NCI-H524 (cell line): ENCODE data around the gene TNIK.
A peak's percentile ranks its signal among the peaks of the same experiment; 100 is the strongest.
"Not testable (repeated sequence)": the region's sequence is repeated elsewhere in the genome, so short reads cannot be mapped to it uniquely, and the experiment has no call there.

ENCODE experiments used
- DNase-seq, 2 experiments: peaks; one replicate each; lab custom pipeline; 2025; lab: John Stamatoyannopoulos, UW

Gene TNIK

DNA sequence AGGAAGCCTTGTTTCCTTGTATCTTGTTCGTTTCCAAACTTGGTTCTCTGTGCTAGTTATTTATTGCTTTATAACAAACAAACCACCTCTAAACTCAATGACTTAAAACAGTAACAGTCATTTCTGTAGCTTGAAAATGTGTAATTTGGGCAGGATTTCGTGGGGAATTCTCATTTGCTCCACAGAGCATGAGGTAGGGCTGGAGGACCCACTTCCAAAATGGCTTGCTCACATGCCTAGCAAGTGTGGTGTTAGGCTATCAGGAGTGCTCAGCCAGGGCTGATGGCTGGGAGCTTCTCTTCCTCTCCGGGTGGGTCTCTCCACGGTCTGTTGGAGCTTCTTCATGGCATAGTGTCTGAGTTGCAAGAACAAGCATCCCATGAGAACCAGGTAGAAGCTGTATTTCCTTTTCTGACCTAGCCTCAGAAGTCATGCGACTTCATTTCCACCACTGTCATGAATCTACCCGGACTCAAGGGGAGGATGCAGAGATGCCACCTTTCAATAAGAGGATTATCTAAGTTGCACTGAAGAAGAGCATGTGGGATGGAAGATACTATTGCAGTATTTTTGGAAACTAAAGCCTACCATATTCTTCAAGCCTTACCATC lies 8.2 kb upstream of the TNIK start:
- no peak for DNase-seq

DNA sequence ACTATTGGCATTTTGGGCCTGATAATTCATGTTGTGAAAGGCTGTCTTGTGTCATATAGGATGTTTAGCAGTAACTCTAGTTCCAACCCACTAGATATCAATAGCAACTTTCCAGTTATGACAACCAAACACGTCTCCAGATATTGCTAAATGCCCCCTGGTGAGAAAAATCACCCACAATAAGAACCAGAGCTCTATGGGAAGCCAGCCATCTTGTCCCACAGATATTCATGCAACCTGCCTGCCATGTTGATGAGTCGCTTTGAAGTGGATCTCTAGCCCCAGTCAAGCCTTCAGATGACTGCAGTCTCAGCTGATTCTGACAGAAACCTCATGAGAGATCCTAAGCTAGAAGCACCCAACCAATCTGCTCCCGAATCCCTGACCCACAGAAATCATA lies 5.6 kb upstream of the TNIK start:
- no peak for DNase-seq

DNA sequence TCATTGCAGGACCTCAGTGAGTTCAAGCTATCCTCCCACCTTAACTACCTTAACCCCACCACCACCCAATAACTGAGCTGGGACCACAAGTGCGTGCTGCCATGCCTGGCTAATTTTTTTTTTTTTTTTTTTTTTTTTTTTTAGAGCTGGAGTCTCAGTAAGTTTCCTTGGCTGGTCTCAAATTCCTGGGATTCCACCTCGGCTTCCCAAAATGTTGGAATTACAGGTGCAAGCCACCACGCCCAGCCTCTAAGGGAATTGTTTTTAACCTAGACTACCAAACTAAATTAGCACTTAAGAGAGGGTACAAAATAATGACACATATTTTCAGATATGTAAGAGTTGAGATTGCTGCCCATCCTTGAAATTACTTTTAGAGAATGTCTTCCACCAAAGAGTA lies 4.3 kb upstream of the TNIK start:
- no peak for DNase-seq

DNA sequence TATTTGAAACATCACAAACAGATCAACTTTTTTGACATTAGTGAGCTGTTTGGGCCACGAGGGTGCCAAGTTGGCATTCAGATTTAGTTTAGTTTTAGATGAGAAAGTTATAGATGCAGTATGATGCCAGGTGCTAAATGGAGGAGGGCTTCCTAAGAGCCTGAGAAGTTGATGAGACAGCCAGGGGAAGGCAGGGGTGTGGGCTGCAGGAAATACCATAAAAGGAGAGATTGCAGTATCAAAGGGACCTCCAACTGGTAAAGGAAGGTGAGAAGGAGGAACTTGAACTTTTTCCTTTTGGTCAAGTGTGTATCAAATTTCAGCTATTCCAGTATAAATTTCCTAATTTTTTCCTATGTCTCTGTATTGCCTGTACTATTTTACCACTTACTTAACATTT lies 2.0 kb upstream of the TNIK start:
- peak; percentile 62 to 71 for DNase-seq

DNA sequence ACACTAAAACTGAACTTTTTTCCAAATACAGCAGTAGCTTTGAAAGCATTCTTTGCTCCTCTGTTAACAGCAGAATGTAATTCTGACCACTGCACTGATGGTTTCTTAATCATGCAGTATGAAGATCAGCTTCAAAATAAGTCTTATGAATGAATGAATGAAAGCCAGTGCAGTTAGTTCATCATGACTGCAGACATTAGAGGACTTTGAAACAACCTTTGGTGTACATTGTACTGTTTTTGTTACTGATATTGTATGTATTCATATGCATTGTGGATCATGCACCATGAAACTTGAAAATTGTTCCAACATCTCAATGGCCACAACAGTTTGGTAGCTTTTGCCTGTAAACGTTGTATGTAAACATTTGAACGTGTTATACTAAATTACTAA lies 1.3 kb upstream of the TNIK start:
- no peak for DNase-seq

DNA sequence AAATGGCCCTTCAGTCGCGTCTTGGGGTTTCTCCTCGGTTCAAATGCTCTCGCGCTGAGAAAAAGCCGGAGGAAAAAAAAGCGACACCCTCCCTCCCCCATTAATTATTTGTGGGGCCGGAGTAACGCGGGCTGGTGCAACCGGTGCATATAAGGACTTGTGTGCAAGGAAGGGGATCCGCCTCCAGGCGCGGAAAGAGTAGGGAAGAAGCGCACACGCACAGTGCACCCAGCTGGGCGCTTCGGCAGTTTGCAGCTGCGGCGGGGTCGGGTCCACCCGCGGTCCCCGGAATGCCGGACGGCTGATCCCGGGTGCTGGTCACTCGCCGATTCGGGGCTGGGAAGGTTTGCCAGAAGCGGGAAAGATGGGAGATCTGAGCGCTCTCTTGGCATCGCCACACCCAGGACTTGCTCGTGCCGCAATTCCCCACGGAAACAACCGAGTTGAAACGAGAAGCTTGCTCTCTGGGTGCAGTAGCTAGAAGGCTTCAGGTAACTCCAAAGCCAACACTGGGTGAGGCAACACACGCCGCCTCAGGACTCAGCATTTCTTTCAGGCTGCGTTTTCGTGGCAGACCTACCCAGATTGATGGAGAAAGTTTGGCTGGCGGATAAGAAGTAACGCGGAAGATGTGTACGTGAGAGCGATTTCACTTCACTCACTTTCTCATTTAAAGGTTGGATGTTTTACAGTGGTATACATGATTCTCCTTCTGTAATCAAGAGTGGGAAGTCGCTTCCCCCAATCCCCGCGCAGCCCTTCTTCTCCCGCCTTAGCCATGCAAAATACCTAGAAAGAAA lies 720 bp upstream of the TNIK start:
- peak; percentile 92 to 95 for DNase-seq

DNA sequence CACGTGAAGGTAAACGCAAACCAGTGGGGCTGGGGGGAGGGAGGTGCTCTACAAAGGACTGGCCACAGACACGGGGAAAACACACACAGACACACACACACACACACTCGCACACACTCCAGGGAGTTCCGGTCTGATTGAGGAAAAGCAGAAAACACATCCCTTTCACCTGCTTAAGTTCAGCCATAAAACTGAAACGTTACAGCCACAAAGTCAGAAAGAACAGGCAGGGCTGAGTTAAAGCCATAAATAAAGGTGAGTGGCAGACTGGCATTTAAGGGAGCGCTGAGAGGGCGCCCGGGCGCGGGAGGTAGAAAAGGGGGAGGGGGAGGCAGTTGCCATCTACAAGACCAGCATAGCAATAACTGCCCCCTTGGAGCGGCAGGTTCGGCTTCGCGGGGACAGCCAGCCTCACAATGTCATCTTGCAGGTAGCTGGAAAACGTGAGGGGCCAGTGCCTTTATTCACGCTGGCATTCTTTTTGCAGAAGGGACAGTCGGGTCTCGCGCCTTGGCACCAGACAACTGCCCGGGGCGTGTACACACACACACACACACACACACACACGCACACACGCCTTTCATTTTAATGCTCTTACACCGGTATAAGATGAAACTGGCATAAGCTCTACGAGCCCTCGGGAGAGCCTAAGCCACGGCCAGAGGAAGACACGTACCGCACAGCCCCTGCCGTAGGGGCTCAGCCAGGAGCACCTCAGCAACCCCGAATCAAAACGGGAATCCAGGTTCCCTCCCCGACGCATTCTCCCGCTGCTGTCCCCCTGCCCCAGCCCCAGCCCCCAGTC lies 866 bp downstream of the TNIK start:
- peak; percentile 82 to 83 for DNase-seq

DNA sequence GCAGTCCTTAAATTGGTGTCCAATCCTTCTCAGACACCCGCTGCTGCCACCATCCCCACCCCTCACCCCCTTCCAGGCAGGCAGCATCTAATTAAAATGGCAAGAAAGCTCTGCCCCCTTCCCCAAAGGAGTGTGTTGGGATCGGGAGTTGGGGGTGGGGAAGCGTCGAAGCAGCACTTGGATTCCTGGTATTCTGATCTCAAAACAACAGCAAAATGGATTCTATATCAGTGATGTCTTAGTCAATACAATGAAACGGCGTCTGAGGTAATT lies 1.4 kb downstream of the TNIK start:
- peak in 1 of 2 experiments; percentile 79 for DNase-seq

DNA sequence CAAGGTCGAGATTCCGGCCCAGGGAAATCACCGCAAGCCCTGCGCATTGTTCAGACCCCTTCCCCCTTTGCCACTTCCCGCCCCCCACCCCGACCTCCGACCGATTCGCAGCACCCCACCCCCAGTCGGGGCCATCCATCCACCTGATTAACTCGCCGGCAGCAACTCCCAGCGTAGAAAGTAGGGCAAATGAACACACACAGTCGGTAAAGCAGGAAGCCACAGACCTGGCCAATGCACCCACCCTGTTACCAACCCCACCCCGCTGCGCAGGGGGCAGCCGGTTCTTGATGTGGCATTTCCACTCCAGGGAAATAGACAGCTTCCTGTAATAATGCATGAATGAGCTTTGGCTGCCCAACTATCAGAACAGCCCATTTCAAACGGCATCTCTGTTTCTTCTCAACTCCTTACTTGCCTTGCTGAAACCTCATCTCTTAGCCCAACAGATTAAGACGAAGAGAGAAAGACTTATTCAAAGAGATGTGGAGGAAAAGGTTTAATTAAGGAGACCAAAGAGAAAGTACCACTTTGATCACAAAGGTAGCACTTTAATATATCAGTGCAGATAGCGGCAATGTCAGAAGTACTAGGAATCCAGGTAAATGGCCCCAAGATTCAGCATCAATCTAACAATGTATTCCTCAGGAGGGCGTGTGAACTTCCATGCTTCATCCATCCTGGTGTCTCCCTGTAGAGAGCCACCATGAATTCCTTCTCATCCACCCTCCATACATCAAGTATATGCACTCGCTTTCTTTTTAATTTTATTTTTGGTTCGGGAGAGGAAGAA lies 1.9 kb downstream of the TNIK start:
- DNase-seq = peak; percentile 48 to 66

DNA sequence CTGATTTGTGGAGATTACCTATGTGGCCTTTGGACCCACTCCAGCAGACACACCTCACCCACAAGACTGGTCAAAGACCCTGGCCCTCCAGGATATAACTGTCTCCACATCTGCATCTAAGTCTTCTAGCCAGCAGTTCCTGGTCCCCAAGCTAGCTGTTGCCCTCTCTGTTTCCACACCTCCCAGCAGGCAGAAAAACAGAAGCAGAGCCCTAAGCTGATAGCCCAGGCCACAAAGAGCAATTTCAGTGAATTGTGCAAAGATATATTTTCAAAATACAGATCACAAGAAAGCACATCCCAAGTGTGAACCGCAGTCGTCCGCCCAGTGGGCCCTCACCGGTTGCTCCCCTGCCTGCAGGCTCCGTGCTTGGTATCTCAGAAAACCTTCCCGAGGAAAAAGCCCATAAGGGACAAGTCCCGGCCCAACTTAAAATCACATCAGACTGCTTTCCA lies 2.6 kb downstream of the TNIK start:
- DNase-seq = peak in 1 of 2 experiments; percentile 39

DNA sequence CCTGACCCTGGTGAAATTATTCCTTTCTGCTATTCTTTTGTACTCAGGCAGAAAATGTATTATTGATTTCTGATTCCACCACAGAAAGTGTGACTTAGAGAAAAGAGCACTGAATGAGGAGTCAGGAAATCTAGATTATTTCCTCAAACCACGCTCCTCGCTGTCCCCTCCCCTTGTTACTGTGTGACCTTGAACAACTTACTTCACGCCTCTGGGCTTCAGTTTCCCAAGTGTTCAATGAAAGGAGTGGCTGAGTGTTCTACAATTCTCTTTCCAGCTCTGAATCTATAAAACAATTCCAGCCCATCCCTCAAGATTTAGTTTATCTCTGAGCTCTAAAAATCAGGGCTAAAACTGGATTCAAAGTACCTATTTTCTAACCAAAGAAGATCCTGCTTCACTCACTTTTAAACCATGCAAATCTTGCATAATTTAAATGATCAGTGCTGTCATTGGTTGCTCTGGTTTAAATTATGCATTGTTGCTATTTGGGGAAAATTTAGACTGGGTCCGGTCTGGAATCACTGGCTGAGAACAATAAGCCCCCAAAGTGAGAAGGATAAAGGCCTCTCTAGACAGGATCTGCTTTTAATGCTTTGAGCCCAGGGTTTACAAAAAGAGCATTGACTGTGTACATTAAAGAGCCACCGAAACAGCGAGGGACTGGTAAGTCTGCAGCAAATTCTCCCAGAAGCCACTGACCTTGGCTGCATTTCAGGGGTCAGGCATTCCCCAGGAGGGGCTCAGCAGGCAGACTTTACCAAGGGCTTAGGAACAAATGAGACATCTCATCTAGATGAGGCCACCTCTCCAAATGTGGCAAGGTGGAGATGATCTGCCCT lies 3.2 kb downstream of the TNIK start:
- peak in 1 of 2 experiments; percentile 39 for DNase-seq

DNA sequence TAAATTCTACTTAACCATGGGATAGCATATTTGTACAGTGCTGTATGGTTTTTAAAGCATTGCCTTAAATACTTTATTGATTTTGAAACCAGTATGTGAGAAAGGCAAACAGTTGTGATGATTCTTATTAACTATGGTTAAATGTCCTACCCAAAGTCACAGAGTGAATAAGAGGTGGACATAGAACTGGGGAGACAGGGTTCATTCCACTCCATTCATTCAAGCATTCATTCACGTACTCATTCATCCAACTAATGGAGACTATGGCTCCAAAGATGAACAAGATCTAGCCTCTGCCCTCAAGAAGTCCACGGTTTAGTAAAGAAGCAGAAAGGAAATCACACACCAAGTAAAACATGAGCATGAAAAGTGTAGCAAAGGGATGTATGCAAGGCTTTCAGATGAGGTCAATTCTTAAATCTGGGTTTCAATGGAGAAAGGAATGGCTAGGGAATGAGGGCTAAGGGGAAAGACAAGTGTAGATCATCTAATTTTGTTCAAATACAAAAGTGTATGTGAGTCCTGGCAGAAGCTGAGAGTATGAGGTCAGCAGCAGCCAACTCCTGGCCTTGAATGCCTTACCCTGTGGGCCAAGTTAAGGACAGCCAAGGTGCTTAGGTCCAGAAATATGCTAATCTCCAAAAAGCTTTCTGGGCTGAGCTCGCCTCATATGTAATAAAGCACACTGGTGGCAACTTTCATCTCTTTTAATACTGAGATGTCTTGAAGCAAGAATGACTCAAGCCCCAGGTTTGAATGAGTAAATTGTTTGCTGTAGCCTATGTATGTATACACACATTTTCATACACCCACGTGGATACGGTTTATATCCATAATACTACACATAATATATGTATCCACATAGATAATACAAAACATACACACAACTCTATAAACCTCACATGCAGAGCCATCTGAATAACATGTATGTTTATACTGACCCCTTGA lies 4.3 kb downstream of the TNIK start:
- DNase-seq = no peak

DNA sequence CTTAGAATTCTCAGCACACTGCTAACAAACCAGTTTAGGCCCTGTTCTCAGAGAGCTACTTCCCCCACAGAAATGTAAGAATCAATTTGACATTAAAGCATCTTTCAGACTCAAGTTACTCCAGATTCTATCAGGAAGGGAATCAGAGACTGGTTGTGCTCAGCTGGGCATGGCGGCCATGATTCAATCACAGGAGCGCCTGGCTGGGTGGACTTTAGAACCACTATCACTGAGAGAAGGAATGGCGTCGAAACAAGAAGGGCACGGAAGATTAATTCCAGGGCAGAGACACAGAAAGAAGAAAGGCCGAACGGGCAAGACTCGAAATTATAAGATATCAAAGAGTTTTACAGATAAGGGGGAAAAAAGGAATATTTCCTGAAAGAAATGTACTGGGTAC lies 6.2 kb downstream of the TNIK start:
- no peak for DNase-seq

DNA sequence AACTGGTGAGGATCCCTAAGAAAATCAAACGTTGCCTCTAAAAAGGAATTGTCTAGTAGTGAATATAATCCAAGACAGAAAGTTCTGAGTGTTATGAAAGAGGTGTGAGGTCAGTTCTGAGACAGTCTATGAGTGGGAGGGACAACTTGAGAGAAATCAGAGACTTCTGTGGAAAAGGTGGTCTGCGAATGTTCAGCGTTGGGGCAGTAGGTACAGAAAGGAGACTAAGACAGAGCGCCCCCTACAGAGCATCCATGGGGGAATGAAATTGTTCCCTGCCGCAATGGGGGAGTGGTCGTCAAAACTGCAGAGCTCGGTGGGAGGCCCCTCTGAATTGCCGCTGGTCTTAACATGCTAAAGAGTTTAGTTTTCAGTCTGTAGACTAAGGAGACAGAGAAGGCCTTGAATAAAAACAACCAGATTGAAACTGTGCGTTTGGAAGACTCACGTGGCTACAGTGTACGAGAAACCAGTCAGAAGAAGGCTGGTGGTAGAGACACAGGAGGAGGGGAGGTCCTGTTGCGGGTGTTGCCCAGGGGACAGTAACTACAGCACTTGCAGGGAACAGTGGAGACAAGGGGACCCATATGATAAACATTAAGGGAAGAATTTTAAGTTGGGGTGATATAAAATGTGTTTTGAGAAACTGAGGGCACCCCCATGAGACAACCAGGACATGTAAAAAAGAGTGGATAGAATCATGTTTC lies 6.9 kb downstream of the TNIK start:
- no peak for DNase-seq

DNA sequence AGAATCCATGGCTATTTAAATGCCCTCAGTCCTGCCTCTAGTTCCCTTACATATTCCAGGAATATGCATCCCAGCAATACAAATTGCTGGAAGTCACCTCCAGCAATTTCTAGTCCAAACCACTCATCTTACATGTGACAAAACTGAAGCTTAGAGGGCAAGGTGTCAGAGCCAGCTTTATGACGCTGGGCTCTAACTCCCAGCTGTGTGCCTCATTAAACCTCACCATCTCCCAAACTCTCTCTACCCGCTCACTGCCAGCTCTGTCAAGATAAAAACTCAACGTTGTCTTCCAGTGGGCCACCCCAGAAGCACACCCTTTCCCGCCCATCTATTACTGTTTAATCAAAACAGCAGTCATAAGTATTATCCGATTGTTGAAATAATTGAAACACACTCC lies 7.9 kb downstream of the TNIK start:
- DNase-seq = no peak

DNA sequence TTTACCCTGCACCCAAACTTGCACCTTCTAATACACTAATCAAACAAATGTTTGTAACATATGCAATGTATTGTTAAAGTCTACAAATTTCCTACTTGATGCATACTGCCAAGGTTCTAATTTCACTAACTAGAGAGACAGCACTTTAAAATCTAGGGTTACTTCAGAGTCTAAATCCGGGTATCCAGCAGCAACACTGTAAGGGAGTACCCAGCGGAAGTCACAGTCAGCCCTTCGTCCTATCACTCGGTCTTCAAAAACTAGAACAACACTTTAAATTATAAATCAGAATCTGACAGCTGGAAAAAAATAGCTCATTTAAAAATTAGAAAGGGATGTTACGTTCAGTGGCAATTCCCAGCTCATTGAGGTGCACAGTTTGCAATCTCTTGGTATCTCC lies 8.3 kb downstream of the TNIK start:
- no peak for DNase-seq

DNA sequence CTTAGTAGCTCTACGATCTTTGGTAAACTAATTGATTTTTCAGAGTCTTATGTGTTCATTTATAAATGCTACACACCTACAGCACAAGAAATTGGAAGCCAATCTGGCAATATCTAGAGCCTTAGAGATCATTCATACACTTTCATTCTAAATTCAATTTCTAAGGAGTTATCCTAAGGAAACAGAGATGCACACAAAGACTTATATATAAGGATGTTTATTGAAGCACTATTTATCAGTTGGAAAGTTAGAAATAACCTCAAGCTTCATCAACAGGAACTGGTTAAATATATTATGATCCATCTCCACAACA lies 12.7 kb downstream of the TNIK start:
- not testable (repeated sequence) for DNase-seq

DNA sequence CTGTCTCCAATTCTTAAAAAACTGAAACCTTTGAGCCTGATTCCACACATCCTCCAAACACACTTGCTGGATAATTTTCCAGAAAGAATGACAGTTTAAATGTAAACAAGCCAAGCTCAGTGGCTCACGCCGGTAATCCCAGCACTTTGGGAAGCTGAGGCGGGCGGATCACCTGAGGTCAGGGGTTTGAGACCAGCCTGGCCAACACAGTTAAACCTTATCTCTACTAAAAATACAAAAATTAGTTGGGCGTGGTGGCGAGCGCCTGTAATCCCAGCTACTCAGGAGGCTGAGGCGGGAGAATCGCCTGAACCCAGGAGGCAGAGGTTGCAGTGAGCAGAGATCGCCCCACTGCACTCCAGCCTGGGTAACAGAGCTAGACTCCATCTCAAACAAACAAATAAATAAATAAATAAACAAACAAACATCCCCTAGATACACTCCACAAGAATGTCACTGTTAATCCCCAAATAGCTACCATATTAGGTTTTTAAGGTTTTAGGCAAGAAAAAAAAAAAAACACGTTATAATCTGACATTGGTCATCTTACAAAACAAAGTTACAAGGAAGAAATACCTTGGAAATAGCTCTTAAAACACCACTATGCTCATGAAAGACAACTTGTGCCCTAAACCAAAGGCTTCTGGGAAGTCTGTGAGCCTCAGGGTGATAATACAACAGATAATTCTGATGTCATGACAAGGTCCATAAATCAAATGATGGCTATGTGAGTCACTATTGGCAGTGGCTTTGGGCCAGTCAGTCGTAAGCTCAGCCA lies 13.2 kb downstream of the TNIK start:
- DNase-seq = no peak

DNA sequence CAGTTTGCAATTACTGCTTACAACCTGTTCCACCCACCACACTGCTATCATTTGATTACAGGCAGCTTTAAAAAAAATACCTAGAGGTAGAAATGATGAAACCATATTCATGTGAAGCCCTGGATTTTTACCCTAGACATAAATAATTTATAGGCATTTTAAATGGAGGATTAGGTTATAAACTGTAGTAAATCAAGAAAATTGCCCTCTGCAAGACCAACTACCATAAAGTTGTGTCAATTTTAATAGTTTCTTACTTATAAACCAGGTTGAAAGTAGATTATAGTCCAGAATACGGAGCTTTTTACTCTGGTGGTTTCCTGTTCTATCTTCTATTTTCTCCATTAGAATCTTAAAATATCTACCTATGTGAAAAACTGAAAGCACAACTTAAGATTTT lies 13.9 kb downstream of the TNIK start:
- no peak for DNase-seq
